ENCODE data around the gene ZDHHC14.

GRCh38 chr6:157492249-157492648 is 111.3 kb downstream of the ZDHHC14 start:
- TF ChIP-seq CTCF (IDR thresholded peaks at IDR 0.05; ENCODE audit: low read length) (no peak), EZH2 (optimal IDR thresholded peaks at IDR 0.05; ENCODE audit: low read depth, low read length) (no peak)
